Mucosa of descending colon (tissue), 3 donors: Measurements from ENCODE around the gene NAA11. TPM values are rescaled to one million over a fixed set of nuclear protein-coding genes. Genes with fewer than 3 reads are reported as not detected.
"Not testable (repeated sequence)": the region's sequence is repeated elsewhere in the genome, so short reads cannot be mapped to it uniquely, and the experiment has no call there.

ENCODE experiments used
- ATAC-seq: fragments of 200-7000 bp; cut with Tn5 transposase; one replicate; pipeline ENCODE4 v1.9.1; 2020; ENCODE audit warnings: mild to moderate bottlenecking, moderate library complexity
- DNase-seq, 3 donors: peaks; one replicate each; pipeline ENCODE4 v3.0.0-alpha.2; 2020
- H3K36me3 ChIP-seq: fragments of 200-600 bp; one replicate; pipeline ENCODE4 v1.8.0; 2021; ENCODE audit warnings: low read depth, mild to moderate bottlenecking
- H3K4me1 ChIP-seq: fragments of 200-600 bp; one replicate; pipeline ENCODE4 v1.8.0; 2021; ENCODE audit warnings: low read depth, mild to moderate bottlenecking
- H3K4me3 ChIP-seq: fragments of 200-600 bp; one replicate; pipeline ENCODE4 v1.8.0; 2021; ENCODE audit warnings: mild to moderate bottlenecking
- H3K9me3 ChIP-seq: fragments of 200-600 bp; one replicate; pipeline ENCODE4 v1.8.0; 2021; ENCODE audit warnings: mild to moderate bottlenecking
- CTCF ChIP-seq: fragments of 200-600 bp; IDR thresholded peaks from one replicate; pipeline ENCODE4 v1.8.0; 2022; ENCODE audit warnings: antibody characterized with exemption, mild to moderate bottlenecking
- intact Hi-C, 2 donors: fragments of 100-400 bp; cut with DNase I in 1 of 2; cut with micrococcal nuclease in 1 of 2; formaldehyde crosslinking; loops; one replicate each; pipeline versions ENCODE4 v1.11.0 to v1.11.1; 2022; cut with DNase I, micrococcal nuclease
- total RNA-seq, 3 donors: library from RNA; stranded (reverse); fragmentation: NEBNext Ultra II Directional in 2 of 3; extraction: Animal tissue kit (Norgen Biotek cat#: 25700) in 2 of 3; gene quantifications; one replicate each; pipeline versions ENCODE4 v1.2.1 to v1.2.4, GENCODE V29; 2021 to 2023
- donor health status: DM: no; HTN: no; CAD: no; lungs with moderate emphysema.
- donor health status: DM: no; HTN: no; CAD: no.
- donor health status: DM: no; HTN: yes; CAD: no.

The NAA11 gene
- total RNA-seq, 3 donors from 2014 or later = not detected

DNA sequence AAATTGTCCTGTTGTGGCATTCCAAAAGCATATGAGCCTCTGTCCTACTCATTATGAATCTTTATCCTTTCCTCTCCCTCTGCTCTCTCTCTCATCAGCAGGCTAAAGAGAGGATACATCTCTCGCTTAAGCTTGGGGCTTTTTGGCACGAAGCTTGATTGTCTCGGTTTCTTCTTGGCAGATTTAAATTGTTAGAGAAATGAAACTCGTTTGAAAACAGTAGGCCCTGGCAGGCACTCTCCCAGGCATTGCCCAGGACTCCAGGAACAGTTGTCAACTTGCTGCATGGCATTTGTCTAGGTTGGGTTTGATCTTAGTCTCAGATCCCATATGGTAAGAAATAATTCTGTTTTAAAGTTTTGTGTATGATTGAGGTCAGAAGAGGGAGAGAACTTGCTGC, 35.5 kb downstream of the NAA11 start:
- intact Hi-C loops = no loop called here
- TF ChIP-seq CTCF = no peak
- Histone ChIP-seq H3K9me3 (no peaks in the 10 kb centered on the region), H3K4me3 (no peak overlapping the region), H3K36me3 (no peaks in the 10 kb centered on the region), H3K4me1 (peaks cover 2% of the 10 kb centered on the region)
- ATAC-seq = no peak
- DNase-seq = no peak

DNA sequence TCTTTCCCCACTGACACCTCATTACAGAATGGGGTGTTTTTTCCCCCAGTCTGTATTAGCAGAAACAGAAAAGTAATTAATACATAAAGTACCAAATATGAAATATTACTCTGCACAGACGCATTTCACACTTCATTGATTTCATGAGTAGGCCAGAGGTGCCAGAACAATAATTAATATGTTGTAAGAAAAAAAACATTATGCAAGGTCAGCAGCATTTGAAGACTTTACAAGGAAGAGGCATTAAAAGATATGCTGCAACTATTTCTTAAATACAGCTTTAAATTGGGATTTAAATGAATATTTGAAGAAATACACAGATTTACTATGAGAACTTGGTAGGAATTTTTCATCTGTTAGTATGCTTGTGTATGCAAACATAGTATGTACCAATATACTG, 37.7 kb downstream of the NAA11 start:
- no peak for TF ChIP-seq CTCF
- intact Hi-C loops = no loop called here
- no peaks in the 10 kb centered on the region for H3K36me3 ChIP-seq
- no peaks in the 10 kb centered on the region for H3K9me3 ChIP-seq
- no peak overlapping the region for H3K4me3 ChIP-seq
- DNase-seq (no peak), ATAC-seq (no peak)
- H3K4me1 ChIP-seq = peaks cover 3% of the 10 kb centered on the region

DNA sequence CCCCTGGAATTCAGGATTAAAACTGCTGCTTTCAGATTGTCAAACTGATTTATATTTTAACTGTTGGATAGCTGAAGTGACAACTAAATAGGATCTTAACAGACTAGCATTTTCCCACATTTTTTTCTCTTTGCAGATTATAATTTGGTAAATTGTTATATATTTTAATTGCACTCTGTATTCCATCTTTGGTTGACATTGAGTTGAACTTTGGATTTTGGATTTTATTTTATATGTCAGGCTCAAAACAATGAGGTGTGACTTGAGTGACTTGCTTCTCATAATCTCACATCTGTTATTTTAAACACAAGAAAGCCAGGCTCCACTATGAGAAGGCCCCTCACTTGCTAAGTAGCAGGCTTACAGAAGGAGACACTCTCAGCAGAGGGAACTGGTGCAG, 38.1 kb downstream of the NAA11 start:
- H3K4me1 ChIP-seq = peaks cover 3% of the 10 kb centered on the region

GRCh38 chr4:79287076-79287475, 38.8 kb downstream of the NAA11 start:
- ATAC-seq (no peak), DNase-seq (no peak)
- H3K4me1 ChIP-seq = peaks cover 3% of the 10 kb centered on the region
- intact Hi-C loops = no loop called here
- no peaks in the 10 kb centered on the region for H3K9me3 ChIP-seq
- H3K36me3 ChIP-seq = no peaks in the 10 kb centered on the region
- no peak for TF ChIP-seq CTCF
- H3K4me3 ChIP-seq = no peak overlapping the region

More for the DNA sequence above, 38.1 kb downstream of the NAA11 start:
- DNase-seq = no peak
- H3K9me3 ChIP-seq = no peaks in the 10 kb centered on the region
- no peak overlapping the region for H3K4me3 ChIP-seq
- H3K36me3 ChIP-seq = no peaks in the 10 kb centered on the region
- intact Hi-C loops = no loop called here
- no peak for TF ChIP-seq CTCF
- ATAC-seq = no peak

DNA sequence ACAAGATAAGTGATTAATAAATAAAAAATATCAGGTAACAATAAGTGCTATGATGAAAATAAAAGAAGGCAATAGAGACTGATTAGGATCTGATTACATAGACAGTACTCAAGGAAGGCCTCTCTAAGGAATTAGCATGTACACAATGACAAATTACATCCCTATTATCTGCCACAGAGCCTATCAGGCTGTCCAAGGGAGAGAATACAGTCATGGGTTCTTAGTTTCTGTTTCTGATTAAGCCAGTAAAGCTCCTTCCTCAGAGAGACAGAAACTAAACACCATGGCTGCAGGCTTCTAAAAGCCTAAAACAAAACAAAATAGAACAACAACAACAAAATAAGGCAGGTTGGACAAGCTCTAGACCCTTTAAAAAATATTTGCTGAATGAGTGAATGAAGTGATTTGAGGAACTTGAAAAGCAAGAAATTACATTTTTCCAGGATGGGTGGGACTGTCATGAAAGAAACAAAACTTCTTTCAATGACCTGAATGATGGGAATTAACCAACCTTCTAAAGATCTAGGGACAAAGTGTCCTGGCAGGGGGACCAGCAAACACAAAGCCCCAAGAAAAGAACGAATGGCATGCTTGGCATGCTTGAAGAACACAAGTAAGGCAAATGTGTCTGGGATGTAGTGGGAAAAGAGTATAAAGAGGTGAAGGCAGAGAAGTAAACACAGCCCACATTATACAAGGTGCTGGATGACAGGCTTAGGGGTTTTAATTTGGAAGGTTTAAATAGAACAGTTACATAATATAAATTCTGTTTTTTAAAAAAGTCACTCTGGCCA, 44.1 kb downstream of the NAA11 start:
- DNase-seq (no peak), ATAC-seq (peak; percentile 44)
- H3K4me1 ChIP-seq = peaks cover 3% of the 10 kb centered on the region
- no peaks in the 10 kb centered on the region for H3K9me3 ChIP-seq
- H3K4me3 ChIP-seq = no peak overlapping the region
- no peak for TF ChIP-seq CTCF
- intact Hi-C loops = no loop called here
- no peaks in the 10 kb centered on the region for H3K36me3 ChIP-seq

GRCh38 chr4:79277467-79277866, 48.4 kb downstream of the NAA11 start:
- H3K36me3 ChIP-seq, intact Hi-C loops, H3K4me1 ChIP-seq, H3K4me3 ChIP-seq, H3K9me3 ChIP-seq: not testable (repeated sequence)
- DNase-seq = peak in 2 of 3 donors; percentile 23 to 55
- peak; percentile 31 for ATAC-seq
